OCI-LY1 (cell line): Measurements from ENCODE around the gene CFAP57.

Experiments
- CTCF ChIP-seq: fragments of 200-600 bp; sonication (generic), shearing (Covaris generic); IDR thresholded peaks from 2 replicates; pipeline ENCODE4 v1.5.1; 2017; ENCODE audit warnings: mild to moderate bottlenecking, antibody characterized with exemption, low read length, moderate library complexity, mixed read lengths
- EZH2 ChIP-seq: fragments of 200-600 bp; sonication (generic), shearing (Covaris generic); IDR thresholded peaks from 2 replicates; pipeline ENCODE4 v1.8.0; 2017; ENCODE audit warnings: borderline replicate concordance, mixed run types, mild to moderate bottlenecking, antibody characterized with exemption, low read length, moderate library complexity, mixed read lengths

GRCh38 chr1:43152866-43153265 is 19.3 kb upstream of the CFAP57 start:
- TF ChIP-seq CTCF = no peak
- no peak for TF ChIP-seq EZH2
